Mesenteric fat pad (tissue), 1 donor: Measurements from ENCODE around the gene EI24. TPM values are rescaled to one million over a fixed set of nuclear protein-coding genes. Genes with fewer than 3 reads are reported as not detected.

Source experiments
- DNase-seq: peaks from one replicate; pipeline ENCODE4 v3.0.0-alpha.2; 2020; ENCODE audit warnings: low spot score
- total RNA-seq: library from RNA; stranded (reverse); fragmentation: NEBNext Ultra II Directional; extraction: Animal tissue kit (Norgen Biotek cat#: 25700); gene quantifications from one replicate; pipeline ENCODE4 v1.2.1, GENCODE V29; 2021
- donor health status: DM: yes; HTN: yes; CAD: no.

Gene EI24
- total RNA-seq, 1 donor from 2014 or later, result 71.7 TPM

DNA sequence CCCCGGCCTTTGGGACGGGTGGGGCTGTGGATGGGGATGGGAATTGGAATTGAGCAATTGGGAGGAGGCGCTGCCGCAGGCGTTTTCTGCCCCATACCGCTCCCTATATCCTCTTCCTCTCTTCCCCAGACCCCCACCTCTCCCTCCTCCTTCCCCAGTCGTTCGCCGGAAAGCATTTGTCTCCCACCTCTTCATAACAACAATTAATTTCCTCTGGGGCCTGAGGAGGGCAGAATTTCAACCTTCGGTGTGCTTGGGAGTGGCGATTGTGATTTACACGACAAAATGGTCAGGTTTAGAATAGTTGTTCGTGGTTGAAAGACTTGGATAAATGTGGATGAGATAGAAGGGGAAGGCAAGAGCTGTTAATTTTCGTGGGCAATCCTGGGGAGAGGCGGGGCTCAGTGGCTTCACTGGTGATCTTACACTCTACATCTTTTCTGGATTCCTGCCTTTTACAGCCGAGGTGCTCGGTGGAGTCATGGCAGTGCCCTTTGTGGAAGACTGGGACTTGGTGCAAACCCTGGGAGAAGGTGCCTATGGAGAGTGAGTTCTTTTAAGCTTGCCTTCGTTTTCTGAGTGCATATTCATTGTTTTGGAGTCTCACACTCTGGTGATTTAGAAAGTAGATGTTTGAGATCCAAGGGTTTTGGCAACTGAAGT lies 57.1 kb downstream of the EI24 start:
- no peak for DNase-seq

DNA sequence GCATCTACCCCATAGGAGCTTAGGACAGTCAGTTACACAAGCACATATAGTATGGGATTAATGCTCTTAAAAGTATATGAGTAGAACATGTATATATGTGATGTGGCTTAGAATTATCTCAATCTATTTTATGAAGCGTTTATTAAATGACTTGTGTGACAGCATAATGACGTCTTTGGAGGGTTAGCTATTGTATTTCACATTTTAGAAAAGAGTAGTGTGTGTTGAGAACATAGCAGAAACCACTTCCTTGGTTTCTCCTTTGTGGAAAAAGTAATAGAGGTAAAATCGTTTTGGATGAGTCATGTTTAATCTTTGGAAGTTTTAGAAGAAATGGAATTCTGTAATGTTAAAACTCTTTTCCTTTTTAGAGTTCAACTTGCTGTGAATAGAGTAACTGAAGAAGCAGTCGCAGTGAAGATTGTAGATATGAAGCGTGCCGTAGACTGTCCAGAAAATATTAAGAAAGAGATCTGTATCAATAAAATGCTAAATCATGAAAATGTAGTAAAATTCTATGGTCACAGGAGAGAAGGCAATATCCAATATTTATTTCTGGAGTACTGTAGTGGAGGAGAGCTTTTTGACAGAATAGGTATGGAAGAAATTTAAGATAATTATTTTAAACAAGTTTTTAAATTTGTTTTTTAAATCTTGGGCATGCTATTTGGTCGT lies 58.1 kb downstream of the EI24 start:
- no peak for DNase-seq

Other genes with a start within 250 kb of the EI24 start
- gene FEZ1, start 73.2 kb upstream of the EI24 start, total RNA-seq, result 17.1 TPM
- 106 TPM for gene STT3A, start 23.4 kb downstream of the EI24 start, total RNA-seq
- 2.2 TPM for gene CHEK1, start 55.7 kb downstream of the EI24 start, total RNA-seq
- not detected for gene ACRV1, start 111.4 kb downstream of the EI24 start, total RNA-seq
- not detected for gene PATE1, start 176.8 kb downstream of the EI24 start, total RNA-seq
- not detected for gene PATE2, start 209.4 kb downstream of the EI24 start, total RNA-seq
- gene PATE3, start 218.7 kb downstream of the EI24 start, total RNA-seq, result not detected